IMR-90 (cell line): ENCODE measurements around the gene PCGF3. TPM values are rescaled to one million over a fixed set of nuclear protein-coding genes. Genes with fewer than 3 reads are reported as not detected.
A peak's percentile ranks its signal among the peaks of the same experiment; 100 is the strongest.

Experiments
- ATAC-seq: fragments of 200-7000 bp; cut with Tn5 transposase; 2 replicates; pipeline ENCODE4 v1.9.1; 2020; ENCODE audit warnings: low read depth, mild to moderate bottlenecking, moderate library complexity
- BruUV-seq: library from RNA; stranded (reverse); fragments of 400-500 nt; replicated peaks from 2 replicates; lab custom pipeline; 2021; lab: Mats Ljungman, UMichigan
- CTCF ChIA-PET: fragments of 300-600 bp; formaldehyde crosslinking; extraction: SDS; loops from one replicate; lab custom pipeline; 2021; ENCODE audit warnings: antibody characterized with exemption; lab: Yijun Ruan, JAX
- POLR2A ChIA-PET: fragments of 300-600 bp; sonication (Branson Sonifier 250); formaldehyde crosslinking; loops from one replicate; lab custom pipeline; 2022; ENCODE audit warnings: antibody characterized with exemption; ENCODE audit not compliant: unreplicated experiment; lab: Charles Lee
- DNase-seq: peaks from one replicate; pipeline ENCODE4 v3.0.0; 2013
- H2AFZ ChIP-seq: replicated peaks from 2 replicates; pipeline ENCODE3; 2013; ENCODE audit warnings: low read length, mild to moderate bottlenecking; ENCODE audit not compliant: poor library complexity
- H2AK5ac ChIP-seq: 2 replicates; pipeline ENCODE4 v1.6.1; 2013; ENCODE audit warnings: low read depth, low read length, inconsistent platforms
- H2AK9ac ChIP-seq: replicated peaks from 2 replicates; pipeline ENCODE3; 2013; ENCODE audit warnings: mild to moderate bottlenecking, low read depth, low read length, moderate library complexity; ENCODE audit not compliant: poor library complexity
- H2BK120ac ChIP-seq: 2 replicates; pipeline ENCODE4 v1.6.1; 2013; ENCODE audit warnings: low read depth, low read length, inconsistent platforms
- H2BK15ac ChIP-seq: 3 replicates; pipeline ENCODE4 v1.6.1; 2013; ENCODE audit warnings: low read depth, low read length, inconsistent platforms
- H2BK20ac ChIP-seq: 2 replicates; pipeline ENCODE4 v1.6.1; 2013; ENCODE audit warnings: low read depth, mild to moderate bottlenecking, inconsistent platforms, low read length, moderate library complexity
- H2BK5ac ChIP-seq: 2 replicates; pipeline ENCODE4 v1.6.1; 2013; ENCODE audit warnings: mild to moderate bottlenecking, low read depth, low read length, inconsistent platforms; ENCODE audit not compliant: poor library complexity, severe bottlenecking
- H3K14ac ChIP-seq: replicated peaks from 2 replicates; pipeline ENCODE4 v1.6.1; 2013; ENCODE audit warnings: low read depth, low read length, inconsistent platforms
- H3K18ac ChIP-seq: 2 replicates; pipeline ENCODE4 v1.6.1; 2013; ENCODE audit warnings: low read depth, low read length, control low read depth
- H3K23ac ChIP-seq: 2 replicates; pipeline ENCODE4 v1.6.1; 2013; ENCODE audit warnings: low read depth, low read length, inconsistent platforms
- H3K27ac ChIP-seq: 2 replicates; pipeline ENCODE4 v1.5.1; 2013; ENCODE audit warnings: mild to moderate bottlenecking, control low read depth, low read length; ENCODE audit not compliant: insufficient read depth
- H3K27me3 ChIP-seq: 2 replicates; pipeline ENCODE4 v1.6.1; 2013; ENCODE audit warnings: low read length; ENCODE audit not compliant: control insufficient read depth, insufficient read depth
- H3K36me3 ChIP-seq: 2 replicates; pipeline ENCODE4 v1.6.1; 2013; ENCODE audit warnings: low read length, mixed read lengths; ENCODE audit not compliant: control insufficient read depth, insufficient read depth
- H3K4ac ChIP-seq: 2 replicates; pipeline ENCODE4 v1.6.1; 2013; ENCODE audit warnings: low read depth, low read length, inconsistent platforms
- H3K4me1 ChIP-seq: 2 replicates; pipeline ENCODE4 v1.6.1; 2013; ENCODE audit warnings: low read length, mixed read lengths; ENCODE audit not compliant: control insufficient read depth, insufficient read depth
- H3K4me2 ChIP-seq: 2 replicates; pipeline ENCODE4 v1.6.1; 2013; ENCODE audit warnings: low read depth, mild to moderate bottlenecking, control low read depth, low read length, moderate library complexity
- H3K4me3 ChIP-seq: 2 replicates; pipeline ENCODE4 v1.5.1; 2013; ENCODE audit warnings: low read depth, mild to moderate bottlenecking, control low read depth, low read length, moderate library complexity; ENCODE audit not compliant: insufficient read depth
- H3K56ac ChIP-seq: 2 replicates; pipeline ENCODE4 v1.6.1; 2013; ENCODE audit warnings: low read length, inconsistent platforms; ENCODE audit not compliant: insufficient read depth; ENCODE audit errors: extremely low read depth
- H3K79me1 ChIP-seq, 2 experiments: 2 replicates each; pipeline ENCODE4 v1.6.1; 2013; ENCODE audit warnings: low read length in 2 of 2, inconsistent platforms in 1 of 2, low read depth in 1 of 2
- H3K9ac ChIP-seq: 2 replicates; pipeline ENCODE4 v1.6.1; 2013; ENCODE audit warnings: low read depth, low read length, control low read depth
- H3K9me1 ChIP-seq: 2 replicates; pipeline ENCODE4 v1.6.1; 2013; ENCODE audit warnings: low read length, inconsistent platforms; ENCODE audit not compliant: insufficient read depth
- H3K9me3 ChIP-seq: 2 replicates; pipeline ENCODE4 v1.6.1; 2013; ENCODE audit warnings: low read length; ENCODE audit not compliant: control insufficient read depth, insufficient read depth
- H4K20me1 ChIP-seq: 2 replicates; pipeline ENCODE4 v1.6.1; 2013; ENCODE audit warnings: low read length, inconsistent platforms; ENCODE audit not compliant: insufficient read depth
- H4K5ac ChIP-seq: 2 replicates; pipeline ENCODE4 v1.6.1; 2013; ENCODE audit warnings: mild to moderate bottlenecking, low read depth, low read length, control low read depth
- H4K8ac ChIP-seq, 2 experiments: 2 replicates each; pipeline ENCODE4 v1.6.1; 2013; ENCODE audit warnings: low read depth in 2 of 2, low read length in 2 of 2, control low read depth in 1 of 2, inconsistent platforms in 1 of 2
- H4K91ac ChIP-seq: 2 replicates; pipeline ENCODE4 v1.6.1; 2013; ENCODE audit warnings: low read depth, low read length, inconsistent platforms; ENCODE audit not compliant: insufficient read depth
- MXI1 ChIP-seq: IDR thresholded peaks from 2 replicates; pipeline ENCODE4 v1.6.1; 2012; ENCODE audit warnings: low read depth, mild to moderate bottlenecking, low read length, moderate library complexity, borderline replicate concordance
- NFE2L2 ChIP-seq: fragments of 150-350 bp; IDR thresholded peaks from 2 replicates; pipeline ENCODE4 v1.6.1; 2016; ENCODE audit warnings: low read depth, mild to moderate bottlenecking, low read length
- POLR2A ChIP-seq: IDR thresholded peaks from 2 replicates; pipeline ENCODE4 v1.6.1; 2012; ENCODE audit warnings: mild to moderate bottlenecking, low read depth, low read length
- WGBS, 2 experiments: methylation state at CpG; one replicate each; pipeline versions ENCODE4 v1.1.5 to v1.1.7; 2013; ENCODE audit warnings: missing lambda C conversion rate in 2 of 2; ENCODE audit not compliant: insufficient read length in 1 of 2; ENCODE audit errors: extremely low coverage in 2 of 2; 5-methylcytosine and 5-hydroxymethylcytosine counted together
- dilution Hi-C: fragments of 300-500 bp; cut with HindIII; formaldehyde crosslinking; loops from one replicate; pipeline ENCODE4 v1.14.3; 2018; ENCODE audit warnings: low sequenced_read_pairs; ENCODE audit not compliant: unreplicated experiment
- in situ Hi-C: fragments of 300-500 bp; cut with MboI; formaldehyde crosslinking; loops from 3 replicates; pipeline ENCODE4 v1.14.3; 2019; ENCODE audit warnings: low sequenced_read_pairs, inconsistent platforms, mixed read lengths
- intact Hi-C: fragments of 100-400 bp; cut with micrococcal nuclease; formaldehyde crosslinking; loops from 2 replicates; pipeline ENCODE4 v1.10.0; 2022
- polyA plus RNA-seq, 3 experiments: library from polyadenylated mRNA; depleted of rRNA; stranded (reverse); fragments of >200 nt; gene quantifications; 2 replicates each; pipeline ENCODE4 v1.2.3, GENCODE V29; 2012; ENCODE audit warnings: low replicate concordance in 1 of 3
- total RNA-seq: library from RNA; depleted of rRNA; stranded (reverse); fragments of >200 nt; gene quantifications from 2 replicates; pipeline ENCODE4 v1.2.3, GENCODE V29; 2012

Gene PCGF3
- total and polyA plus RNA-seq, 2 of the 4 experiments (the other 2 are of a cell fraction), result 40.0 to 55.3 TPM

- Histone ChIP-seq H3K27me3 (no peaks in the 10 kb centered on the region), H4K8ac (no peak overlapping the region), H3K4me1 (peaks cover 11% of the 10 kb centered on the region), H3K4me2 (no peak overlapping the region), H2BK15ac (no peak overlapping the region), H3K9me1 (peaks cover 5% of the 10 kb centered on the region), H3K9me3 (no peaks in the 10 kb centered on the region), H4K5ac (no peak overlapping the region), H3K79me1 (0 out of 4 replicates have a peak, but pooled peaks cover 0 to under 1% of the 10 kb centered on the region in 2 experiments), H4K20me1 (no peaks in the 10 kb centered on the region), H3K4ac (no peak overlapping the region), H3K23ac (no peak overlapping the region), H2AFZ (peak overlapping the region; percentile 51), H2BK20ac (no peak overlapping the region), H4K91ac (no peak overlapping the region), H3K56ac (no peak overlapping the region), H3K14ac (no peak overlapping the region), H2AK9ac (peak overlapping the region; percentile 28), H2BK5ac (no peak overlapping the region), H3K18ac (no peak overlapping the region), H3K36me3 (no peaks in the 10 kb centered on the region), H2AK5ac (no peak overlapping the region), H2BK120ac (no peak overlapping the region), H3K4me3 (no peak overlapping the region), H3K9ac (no peak overlapping the region), H3K27ac (no peak overlapping the region)
- intact Hi-C loops (no loop called here), in situ Hi-C loops (no loop called here), dilution Hi-C loops (no loop called here)
- CTCF ChIA-PET, result no interaction called here
- no TSS peak for BruUV-seq
- no peak for TF ChIP-seq NFE2L2
- TF ChIP-seq POLR2A, result no peak
- no peak for TF ChIP-seq MXI1
- POLR2A ChIA-PET, result no interaction called here
- 88% methylated on average over 15 of the region's 23 CpGs; no CpG with 5 or more reads in 1 of the 2 experiments for whole genome bisulfite sequencing, 2 experiments
- ATAC-seq (no peak), DNase-seq (no peak)
Observed at GRCh38 chr4:682490-683172, 23.0 kb upstream of the PCGF3 start.
